Measurements from ENCODE around the gene MTPN.

DNA sequence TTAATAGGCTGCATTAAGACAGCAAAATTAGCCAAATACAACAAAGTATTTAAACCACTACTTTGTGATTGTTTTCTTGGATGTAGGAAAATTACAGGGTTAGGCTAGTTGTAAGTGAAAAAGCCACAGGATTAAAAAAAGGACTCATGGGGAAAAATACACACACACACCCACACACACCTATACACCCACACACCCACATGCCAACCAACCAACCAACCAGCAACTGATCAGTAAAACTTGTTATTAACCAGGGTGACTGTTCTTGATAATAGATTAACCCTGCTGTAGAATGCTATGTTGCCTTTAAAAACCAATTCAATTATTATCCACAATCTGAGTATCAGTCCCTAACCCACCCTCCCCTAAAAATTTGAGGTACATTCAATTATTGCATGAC is 49.0 kb downstream of the MTPN start:
- TF ChIP-seq, protein P1, sequence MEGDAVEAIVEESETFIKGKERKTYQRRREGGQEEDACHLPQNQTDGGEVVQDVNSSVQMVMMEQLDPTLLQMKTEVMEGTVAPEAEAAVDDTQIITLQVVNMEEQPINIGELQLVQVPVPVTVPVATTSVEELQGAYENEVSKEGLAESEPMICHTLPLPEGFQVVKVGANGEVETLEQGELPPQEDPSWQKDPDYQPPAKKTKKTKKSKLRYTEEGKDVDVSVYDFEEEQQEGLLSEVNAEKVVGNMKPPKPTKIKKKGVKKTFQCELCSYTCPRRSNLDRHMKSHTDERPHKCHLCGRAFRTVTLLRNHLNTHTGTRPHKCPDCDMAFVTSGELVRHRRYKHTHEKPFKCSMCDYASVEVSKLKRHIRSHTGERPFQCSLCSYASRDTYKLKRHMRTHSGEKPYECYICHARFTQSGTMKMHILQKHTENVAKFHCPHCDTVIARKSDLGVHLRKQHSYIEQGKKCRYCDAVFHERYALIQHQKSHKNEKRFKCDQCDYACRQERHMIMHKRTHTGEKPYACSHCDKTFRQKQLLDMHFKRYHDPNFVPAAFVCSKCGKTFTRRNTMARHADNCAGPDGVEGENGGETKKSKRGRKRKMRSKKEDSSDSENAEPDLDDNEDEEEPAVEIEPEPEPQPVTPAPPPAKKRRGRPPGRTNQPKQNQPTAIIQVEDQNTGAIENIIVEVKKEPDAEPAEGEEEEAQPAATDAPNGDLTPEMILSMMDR (IDR thresholded peaks at IDR 0.05), result no peak
- no peak for TF ChIP-seq POLR2AphosphoS5 (IDR thresholded peaks at IDR 0.05)
